HG03196 (cell line): ENCODE data around the gene TCEAL1.
"Not testable (repeated sequence)": the region's sequence is repeated elsewhere in the genome, so short reads cannot be mapped to it uniquely, and the experiment has no call there.

ENCODE experiments used
- ATAC-seq: cut with Tn5 transposase; IDR thresholded peaks from one replicate; pipeline ENCODE4 v1.9.1; 2021; ENCODE audit not compliant: unreplicated experiment

TCEAL1 gene, protein sequence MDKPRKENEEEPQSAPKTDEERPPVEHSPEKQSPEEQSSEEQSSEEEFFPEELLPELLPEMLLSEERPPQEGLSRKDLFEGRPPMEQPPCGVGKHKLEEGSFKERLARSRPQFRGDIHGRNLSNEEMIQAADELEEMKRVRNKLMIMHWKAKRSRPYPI

DNA sequence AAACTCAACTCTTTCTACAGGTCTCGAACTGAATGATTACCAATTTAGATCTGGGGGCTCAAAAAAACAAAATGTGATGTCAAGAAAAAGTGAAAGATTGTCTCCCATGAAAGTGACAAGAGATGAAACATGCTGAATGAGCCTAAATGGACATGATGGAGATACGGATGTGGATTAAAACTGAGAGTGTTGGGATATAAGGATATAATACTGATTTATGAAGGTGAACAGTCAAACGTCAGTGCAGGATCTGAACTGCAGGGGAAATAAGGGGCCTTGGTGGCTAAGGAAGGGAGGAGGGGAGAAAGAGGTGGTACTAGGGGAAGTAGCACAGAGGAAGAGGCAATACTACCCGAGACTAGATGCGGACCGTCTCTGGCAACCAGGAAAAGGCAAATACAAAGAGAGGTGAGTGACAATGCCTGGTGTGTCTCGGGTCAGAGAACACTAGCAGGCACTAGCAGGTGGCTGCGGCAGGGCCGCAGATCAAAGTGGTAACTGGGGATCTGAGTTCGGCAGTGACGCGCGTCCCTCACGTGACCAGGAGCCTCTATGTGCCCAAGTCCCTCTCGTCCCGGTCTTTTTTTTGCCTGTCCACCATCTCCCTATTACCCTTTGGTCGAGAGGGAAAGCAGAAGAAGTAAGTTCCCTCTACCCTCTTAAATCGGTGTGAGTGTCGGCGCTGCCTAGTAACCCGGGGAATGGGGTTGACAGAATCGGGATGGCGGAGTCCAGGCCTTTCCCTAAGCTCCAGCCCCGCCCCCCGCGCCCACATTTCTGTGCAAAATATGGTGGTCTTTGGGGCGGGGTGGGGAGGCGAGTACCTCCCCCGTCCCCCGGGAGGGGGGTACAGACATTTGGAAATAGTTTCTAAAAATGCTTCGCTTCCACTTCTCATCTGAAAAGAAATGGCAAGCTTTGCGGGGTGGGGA, at the start of gene TCEAL1:
Gene TCEAL1, plus strand, starts transcription at position 590 of the 932 bp plus-strand sequence. CDS start 942 bp downstream, outside the sequence.
- ATAC-seq = peak; percentile 45

DNA sequence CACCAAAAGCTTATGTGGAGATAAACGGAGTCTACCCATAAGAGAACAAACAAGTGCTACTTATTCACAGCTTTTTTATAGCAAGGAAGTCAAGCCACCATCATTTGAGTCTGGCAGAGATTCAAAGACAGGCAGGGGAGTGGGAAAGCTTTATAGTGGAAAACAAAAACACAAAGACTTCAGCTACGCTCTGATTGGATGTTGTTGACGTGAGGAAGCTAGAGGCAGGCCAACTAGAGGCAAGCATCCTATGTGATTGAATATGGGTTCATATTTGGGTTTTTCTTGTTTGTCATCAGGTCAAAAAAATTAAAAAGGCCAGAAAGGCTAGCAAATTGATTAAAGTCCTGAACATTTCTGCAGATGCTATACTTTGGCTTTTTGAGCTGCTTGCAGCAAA, 44.2 kb upstream of the TCEAL1 start:
- no peak for ATAC-seq

DNA sequence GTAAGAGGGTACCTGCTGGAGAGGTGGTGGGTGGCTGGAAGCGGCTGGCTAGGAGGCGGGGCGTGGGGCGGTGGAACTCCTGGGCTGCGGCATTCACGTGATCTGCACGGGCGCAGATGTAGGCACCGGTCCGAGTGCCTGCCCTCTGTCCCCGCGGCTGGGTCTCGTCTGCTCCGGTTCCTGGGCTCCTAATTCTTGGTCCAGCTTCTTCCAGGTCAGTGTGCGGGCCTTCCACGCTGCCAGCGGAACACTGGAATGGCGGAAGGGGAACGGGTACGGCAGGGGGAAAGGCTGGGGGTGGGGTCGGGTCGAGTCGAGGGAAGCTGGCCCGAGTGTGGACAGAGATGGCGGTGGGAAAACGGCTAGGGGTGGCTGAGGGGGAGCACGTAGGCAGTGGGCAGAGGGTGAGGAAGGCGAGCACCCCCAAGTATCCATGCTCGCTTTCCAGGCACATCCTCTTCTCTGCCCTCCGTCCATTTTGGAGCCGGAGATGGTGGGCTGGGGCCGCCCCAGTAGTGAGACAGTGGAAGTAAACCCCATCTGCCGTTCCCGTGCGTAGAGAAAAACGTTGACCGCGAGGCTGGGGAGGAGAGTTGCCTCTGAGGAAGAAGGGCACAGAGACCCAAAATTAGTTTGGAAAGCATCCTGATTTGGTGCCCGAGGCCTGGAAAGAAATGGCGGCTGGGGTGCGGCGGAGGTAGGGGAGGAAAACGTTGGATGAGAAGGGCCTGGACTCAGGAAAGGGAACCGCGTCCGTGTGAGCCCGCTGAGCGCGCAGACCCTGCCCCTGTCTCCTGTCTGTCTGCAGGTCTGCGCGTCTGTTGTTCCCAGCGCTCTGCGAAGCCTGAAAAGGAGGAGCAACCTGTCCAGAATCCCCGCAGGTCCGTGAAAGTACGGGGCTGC, 43.1 kb upstream of the TCEAL1 start, which contains the start of gene TCEAL4:
Gene TCEAL4, plus strand, starts transcription at position 105 of the 903 bp plus-strand sequence. CDS start 1,161 bp downstream, outside the sequence.
- ATAC-seq = peak; percentile 90

DNA sequence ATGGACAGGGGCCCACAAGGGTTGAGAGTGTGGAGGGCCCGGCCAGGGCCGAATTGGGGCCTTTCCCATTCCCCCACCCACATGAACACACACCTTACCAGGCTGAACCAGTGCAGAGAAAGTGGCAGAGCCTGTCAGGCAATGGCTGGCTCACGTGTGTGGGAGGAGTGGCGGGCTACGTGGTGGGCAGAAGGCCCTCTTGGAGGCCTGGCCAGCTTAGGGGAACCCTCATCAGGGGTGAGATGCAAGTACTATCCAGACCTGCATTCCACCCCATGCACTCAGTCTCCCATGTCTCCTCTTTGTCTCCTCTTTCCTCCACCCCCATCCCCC, 42.5 kb upstream of the TCEAL1 start:
- ATAC-seq = no peak

DNA sequence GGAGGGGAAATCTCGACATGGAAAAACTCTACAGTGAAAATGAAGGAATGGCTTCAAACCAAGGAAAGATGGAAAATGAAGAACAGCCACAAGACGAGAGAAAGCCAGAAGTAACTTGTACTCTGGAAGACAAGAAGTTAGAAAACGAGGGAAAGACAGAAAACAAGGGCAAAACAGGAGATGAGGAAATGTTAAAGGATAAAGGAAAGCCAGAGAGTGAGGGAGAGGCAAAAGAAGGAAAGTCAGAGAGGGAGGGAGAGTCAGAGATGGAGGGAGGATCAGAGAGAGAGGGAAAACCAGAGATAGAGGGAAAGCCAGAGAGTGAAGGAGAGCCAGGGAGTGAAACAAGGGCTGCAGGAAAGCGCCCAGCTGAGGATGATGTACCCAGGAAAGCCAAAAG, 42.1 kb upstream of the TCEAL1 start:
- ATAC-seq = no peak

DNA sequence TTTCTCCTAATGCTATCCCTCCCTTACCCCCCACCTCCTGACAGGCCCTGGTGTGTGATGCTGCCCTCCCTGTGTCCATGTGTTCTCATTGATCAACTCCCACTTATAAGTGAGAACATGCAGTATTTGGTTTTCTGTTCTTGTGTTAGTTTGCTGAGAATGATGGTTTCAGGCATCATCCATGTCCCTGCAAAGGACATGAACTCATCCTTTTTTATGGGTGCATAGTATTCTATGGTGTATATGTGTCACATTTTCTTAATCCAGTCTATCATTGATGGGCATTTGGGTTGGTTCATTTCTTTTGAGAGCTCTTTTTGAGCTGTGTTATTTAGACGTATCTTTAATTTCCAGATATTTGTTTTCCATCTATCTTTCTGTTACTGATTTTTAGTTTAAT, 36.5 kb upstream of the TCEAL1 start:
- ATAC-seq = not testable (repeated sequence)

DNA sequence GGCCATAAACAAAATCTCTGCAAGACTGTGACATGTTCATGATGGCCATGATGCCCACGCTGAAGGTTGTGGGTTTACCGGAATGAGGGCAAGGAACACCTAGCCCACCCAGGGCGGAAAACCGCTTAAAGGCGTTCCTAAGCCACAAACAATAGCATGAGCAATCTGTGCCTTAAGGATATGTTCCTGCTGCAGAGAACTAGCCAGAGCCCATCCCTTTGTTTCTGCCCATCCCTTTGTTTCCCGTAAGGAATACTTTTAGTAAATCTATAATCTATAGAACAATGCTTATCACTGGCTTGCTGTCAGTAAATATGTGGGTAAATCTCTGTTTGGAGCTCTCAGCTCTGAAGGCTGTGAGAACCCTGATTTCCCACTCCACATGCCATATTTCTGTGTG, 33.6 kb upstream of the TCEAL1 start:
- ATAC-seq = not testable (repeated sequence)

DNA sequence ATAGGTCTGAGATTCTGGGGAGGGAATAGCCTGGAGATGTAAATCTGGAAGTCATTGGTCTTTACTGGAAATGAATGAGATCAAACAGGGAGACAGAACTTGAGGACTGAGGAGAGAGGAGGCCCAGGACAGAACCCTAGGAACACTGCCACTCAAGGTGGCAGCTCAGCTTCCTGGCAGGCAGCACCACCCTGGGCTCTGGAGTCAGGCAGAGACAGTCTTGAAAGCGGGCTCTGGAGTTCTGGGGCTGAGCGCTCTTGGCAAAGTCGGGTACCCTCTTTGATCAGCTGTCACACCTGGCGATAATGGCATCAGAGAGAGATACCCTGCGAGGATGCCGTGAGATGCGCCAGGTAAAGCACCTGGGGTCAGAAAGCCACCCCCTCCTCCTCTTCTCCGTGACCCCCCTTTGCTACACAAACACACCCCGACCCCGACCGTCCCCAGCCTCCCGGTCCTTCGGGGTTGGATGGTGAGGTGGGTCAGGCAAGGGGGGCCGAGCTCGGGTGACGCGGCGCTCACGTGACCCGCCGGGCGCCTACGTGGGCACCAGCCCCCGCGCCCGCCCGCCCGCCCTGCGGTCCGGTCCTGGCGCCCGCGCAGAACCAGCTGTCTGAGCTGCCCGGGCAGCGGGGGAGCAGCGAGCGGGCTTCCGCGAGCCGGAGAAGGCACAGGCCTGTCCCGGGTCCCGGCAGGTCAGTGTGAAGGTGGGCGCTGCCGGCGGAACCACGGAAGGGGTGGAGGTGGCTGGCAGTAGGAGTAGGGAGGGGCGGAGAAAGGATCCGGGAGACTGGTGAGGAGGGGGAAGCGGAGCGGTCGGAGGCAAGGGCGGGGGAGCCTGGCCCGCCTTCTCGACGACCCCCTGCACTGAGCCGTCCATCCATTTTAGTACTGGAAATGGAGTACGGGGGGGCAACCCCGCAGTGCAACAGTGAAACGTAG, 21.1 kb upstream of the TCEAL1 start, which contains the start of gene TCEAL3:
Gene TCEAL3, plus strand, starts transcription at position 600 of the 942 bp plus-strand sequence. CDS start 1,102 bp downstream, outside the sequence.
- ATAC-seq = peak; percentile 75

DNA sequence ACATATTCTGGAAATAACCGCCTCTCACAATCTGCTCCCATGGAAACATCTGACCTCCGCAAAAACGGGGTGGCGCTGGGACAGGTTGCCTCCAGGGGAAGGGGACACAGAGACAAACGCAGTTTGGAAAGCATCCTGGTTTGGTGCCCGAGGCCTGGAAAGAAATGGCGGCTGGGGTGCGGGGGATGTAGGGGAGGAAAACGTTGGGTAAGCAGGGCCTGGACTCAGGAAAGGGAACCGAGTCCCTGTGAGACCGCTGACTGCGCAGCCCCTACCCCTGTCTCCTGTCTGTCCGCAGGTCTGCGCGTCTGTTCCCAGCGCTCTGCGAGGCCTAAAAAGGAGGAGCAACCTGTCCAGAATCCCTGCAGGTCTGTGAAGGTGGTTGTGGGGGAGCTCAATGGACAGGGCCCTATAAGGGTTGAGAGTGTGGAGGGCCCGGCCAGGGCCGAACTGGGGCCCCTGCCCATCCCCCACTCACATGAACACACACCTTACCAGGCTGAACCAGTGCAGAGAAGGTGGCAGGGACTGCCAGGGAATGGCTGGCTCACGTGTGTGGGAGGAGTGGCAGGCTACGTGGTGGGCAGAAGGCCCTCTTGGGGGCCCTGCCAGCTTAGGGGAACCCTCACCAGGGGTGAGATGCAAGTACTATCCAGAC, 20.3 kb upstream of the TCEAL1 start:
- ATAC-seq = peak; percentile 34

DNA sequence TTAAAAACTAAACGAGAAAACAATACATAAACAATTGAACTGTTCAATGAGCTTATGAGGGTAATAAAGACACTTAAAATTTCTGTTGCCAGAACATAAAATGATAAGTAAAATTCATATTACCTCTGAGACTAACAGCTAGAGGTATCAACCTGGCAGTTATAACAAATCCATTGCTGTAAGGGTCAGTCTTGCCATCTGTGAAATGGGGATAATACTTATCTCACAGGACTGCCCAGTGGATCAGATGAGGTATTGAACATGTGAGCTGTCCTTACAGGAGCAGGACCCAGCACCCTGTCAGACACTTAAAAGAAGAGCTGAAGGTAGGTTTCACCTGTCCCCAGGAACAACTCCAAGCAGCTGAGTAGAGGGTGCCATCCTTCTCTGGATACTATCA, 18.5 kb upstream of the TCEAL1 start:
- no peak for ATAC-seq

DNA sequence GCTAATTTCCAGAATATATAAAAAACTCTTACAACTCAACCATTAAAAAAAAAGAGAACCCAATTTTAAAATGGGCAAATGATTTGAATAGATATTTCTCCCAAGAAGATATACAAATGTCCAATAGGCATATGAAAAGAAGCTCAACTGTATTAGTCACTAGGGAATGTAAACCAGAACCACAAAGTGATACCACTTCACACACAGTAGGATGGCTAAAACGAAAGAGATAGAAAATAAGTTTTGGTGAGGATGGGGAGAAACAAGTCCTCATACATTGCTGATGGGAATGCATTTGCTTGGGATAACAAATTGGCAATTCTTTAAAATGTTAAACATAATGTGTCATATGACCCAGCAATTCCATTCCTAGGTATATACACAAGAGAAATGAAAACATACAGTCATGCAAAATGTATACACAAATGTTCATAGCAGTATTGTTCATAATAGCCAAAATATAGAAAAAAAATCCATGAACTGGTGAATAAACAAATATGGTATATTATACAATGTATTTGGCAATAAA, 15.3 kb upstream of the TCEAL1 start:
- no peak for ATAC-seq

DNA sequence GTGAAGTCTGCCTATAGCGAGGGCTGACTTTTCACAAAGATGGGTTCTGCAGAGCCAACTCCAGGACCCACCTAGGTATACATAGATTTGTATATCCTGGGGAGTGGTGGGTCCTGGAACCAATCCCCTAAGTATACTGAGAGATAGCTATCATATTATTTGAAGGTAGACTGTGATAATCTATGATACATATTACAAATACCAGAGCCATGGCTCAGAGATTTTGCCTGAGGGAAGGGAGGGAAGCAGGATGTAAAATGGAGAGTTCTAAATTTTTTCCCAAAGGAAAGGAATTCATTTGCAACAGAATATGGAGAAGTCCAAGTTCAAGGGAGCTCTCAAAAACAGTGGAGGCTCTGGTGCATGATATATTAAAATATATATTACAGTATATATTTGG, 13.8 kb upstream of the TCEAL1 start:
- no peak for ATAC-seq

DNA sequence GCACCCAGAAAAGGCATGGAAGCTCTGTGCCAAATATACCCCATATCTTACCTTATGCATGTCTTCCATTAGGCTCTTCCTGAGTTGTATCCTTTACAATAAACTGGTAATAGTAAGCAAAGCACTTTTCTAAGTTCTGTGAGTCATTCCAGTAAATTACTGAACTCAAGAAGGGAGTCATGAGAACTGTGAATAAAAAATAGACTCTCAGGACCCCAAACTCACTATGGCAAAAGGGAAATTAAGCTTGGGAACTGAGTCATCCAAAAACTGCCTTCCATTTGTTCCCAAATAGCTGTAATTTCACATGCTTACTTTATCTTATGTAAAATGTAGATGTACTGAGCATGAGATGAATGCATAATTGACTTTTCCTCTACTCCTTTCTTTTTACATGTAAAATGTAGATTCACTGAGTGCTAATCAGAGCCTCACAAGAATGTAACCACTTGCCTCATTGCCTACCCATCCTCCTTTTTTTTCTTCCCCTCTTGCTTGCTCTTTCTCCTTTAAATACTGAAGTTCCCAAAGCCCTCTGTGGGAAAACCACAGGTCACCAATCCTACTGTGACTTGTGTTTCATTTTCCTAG, 12.9 kb upstream of the TCEAL1 start:
- ATAC-seq = no peak

DNA sequence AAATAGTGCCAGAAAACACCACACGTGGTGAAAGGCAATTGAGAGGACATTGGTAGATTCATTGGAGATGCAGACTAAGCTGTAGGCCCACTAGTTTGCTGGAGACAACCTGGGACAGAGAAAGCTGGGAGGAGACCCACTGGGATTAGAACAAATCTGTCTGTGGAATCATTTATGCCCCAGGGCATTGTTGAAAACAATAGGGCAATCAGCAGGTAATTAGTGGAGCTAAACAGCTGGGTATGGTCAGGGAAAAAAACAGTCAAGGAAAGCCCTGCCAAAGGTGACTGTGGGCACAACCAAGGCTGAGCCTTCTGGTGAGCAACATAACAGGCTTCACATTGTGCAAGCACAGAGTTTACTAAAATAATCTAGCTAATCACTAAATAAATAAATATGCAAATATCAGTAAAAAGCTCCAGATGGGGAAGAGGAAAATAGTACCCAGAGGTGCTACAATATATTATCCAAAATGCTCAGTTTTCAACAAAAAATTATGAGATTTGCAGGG, 12.0 kb upstream of the TCEAL1 start:
- no peak for ATAC-seq

DNA sequence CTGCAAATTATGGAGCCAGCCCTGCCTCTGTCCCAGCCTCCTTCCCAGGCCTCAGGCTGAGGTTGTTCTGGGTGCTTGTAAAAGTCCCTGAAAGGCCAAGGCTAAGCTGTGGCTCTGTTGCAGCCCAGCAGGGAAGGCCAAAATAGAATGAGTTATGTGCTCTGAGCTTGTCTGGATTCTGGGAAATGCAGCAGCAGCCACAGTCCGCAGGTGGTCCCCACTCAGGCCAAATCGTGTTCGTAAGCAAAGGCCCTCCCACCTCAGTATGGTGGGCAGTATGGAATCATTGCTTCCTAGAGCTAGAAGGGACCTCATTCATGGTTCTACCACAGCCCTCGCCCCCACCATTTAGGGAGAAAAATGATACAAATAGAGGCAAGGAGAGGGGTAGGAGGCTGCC, 4.7 kb upstream of the TCEAL1 start:
- ATAC-seq = no peak

DNA sequence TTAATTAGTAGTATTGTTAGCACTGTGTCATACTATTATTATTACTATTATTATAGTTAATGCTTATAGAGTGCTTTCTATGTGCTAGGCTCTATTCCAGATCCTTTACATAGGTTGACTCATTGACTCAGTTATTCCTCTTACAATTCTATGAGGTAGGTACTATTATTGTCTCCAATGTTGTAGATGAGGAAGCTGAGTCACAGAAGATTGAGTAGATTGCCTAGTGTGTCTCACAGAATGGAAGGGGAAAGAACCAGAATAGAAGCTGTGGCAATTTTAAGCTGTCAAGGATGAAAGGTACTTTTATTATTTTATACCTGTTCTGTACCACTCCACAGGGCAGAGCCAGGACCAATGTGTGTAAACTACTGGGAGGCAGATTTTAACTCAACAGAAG, 1.9 kb upstream of the TCEAL1 start:
- no peak for ATAC-seq

DNA sequence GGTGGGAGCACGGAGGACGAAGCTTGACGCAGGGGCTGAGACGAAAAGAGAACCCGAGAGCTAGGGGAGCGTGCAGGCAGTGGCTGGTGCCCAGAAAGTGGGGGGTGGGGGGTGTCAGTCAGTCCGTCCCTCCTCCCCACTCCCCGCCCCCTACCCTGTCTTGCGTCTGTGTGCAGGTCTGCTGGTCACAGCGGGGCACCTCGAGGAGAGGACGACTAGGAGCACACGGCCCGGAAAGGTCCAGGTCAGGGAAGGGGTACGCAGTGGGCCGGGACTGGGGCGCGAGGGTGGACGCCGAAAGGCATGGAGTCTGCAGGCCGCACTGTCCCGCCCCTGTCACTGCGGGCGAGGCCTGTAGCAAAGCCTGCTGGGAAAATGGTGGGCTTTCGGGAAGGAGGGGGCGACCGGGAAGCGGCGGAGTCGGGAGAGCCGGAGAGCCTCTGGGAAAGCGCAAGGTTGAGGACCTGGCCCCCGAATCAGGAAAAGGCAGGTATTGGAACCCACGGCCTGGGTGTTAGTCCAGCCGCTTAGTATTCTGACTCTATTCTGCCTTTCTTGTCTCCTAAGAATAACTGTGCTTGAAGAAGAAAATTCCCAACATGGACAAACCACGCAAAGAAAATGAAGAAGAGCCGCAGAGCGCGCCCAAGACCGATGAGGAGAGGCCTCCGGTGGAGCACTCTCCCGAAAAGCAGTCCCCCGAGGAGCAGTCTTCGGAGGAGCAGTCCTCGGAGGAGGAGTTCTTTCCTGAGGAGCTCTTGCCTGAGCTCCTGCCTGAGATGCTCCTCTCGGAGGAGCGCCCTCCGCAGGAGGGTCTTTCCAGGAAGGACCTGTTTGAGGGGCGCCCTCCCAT, 769 bp downstream of the TCEAL1 start:
- ATAC-seq = peak; percentile 50

DNA sequence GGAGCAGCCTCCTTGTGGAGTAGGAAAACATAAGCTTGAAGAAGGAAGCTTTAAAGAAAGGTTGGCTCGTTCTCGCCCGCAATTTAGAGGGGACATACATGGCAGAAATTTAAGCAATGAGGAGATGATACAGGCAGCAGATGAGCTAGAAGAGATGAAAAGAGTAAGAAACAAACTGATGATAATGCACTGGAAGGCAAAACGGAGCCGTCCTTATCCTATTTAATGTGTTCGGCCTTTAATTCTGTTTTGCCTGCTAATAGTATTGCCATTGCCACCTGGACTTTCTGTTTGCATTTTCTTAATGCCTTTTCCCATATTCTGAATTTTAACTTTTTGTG, 1.4 kb downstream of the TCEAL1 start:
- ATAC-seq = no peak
